Measurements from ENCODE around the gene FMO5. TPM values are rescaled to one million over a fixed set of nuclear protein-coding genes. Genes with fewer than 3 reads are reported as not detected.
A peak's percentile ranks its signal among the peaks of the same experiment; 100 is the strongest.

FMO5 gene, protein sequence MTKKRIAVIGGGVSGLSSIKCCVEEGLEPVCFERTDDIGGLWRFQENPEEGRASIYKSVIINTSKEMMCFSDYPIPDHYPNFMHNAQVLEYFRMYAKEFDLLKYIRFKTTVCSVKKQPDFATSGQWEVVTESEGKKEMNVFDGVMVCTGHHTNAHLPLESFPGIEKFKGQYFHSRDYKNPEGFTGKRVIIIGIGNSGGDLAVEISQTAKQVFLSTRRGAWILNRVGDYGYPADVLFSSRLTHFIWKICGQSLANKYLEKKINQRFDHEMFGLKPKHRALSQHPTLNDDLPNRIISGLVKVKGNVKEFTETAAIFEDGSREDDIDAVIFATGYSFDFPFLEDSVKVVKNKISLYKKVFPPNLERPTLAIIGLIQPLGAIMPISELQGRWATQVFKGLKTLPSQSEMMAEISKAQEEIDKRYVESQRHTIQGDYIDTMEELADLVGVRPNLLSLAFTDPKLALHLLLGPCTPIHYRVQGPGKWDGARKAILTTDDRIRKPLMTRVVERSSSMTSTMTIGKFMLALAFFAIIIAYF
- total RNA-seq (10 to 100 TPM in 7 of 9 donors, 1 to 10 TPM in 2; 6.0 to 28.4 (median 10.9) TPM), polyA plus RNA-seq (1 to 10 TPM; 4.6 to 7.3 (median 4.8) TPM)
- long read RNA-seq, donor 1, partial matches to known transcripts, result 0 of 2 reads
- long read RNA-seq, donor 1, other reads (novel, unspliced or antisense), result 0 of 2 reads
- long read RNA-seq, donor 2, partial matches to known transcripts, result 0 of 1 reads
- long read RNA-seq, donor 2, other reads (novel, unspliced or antisense), result 0 of 1 reads
- long read RNA-seq, donor 3, partial matches to known transcripts, result 0 of 2 reads
- long read RNA-seq, donor 3, other reads (novel, unspliced or antisense), result 0 of 2 reads
- long read RNA-seq, donor 4, partial matches to known transcripts, result 0 of 3 reads
- long read RNA-seq, donor 4, other reads (novel, unspliced or antisense), result 3 of 3 reads
- long read RNA-seq, donor 5, partial matches to known transcripts, result 5 of 10 reads
- long read RNA-seq, donor 5, other reads (novel, unspliced or antisense), result 5 of 10 reads
- long read RNA-seq, donor 6, partial matches to known transcripts, result 2 of 4 reads
- long read RNA-seq, donor 6, other reads (novel, unspliced or antisense), result 2 of 4 reads
- long read RNA-seq, donor 7, result 0 reads
- long read RNA-seq, donor 8, partial matches to known transcripts, result 6 of 10 reads
- long read RNA-seq, donor 8, other reads (novel, unspliced or antisense), result 0 of 10 reads
- long read RNA-seq, donor 9, partial matches to known transcripts, result 0 of 2 reads
- long read RNA-seq, donor 9, other reads (novel, unspliced or antisense), result 0 of 2 reads
- long read RNA-seq, donor 10, result 0 reads

DNA sequence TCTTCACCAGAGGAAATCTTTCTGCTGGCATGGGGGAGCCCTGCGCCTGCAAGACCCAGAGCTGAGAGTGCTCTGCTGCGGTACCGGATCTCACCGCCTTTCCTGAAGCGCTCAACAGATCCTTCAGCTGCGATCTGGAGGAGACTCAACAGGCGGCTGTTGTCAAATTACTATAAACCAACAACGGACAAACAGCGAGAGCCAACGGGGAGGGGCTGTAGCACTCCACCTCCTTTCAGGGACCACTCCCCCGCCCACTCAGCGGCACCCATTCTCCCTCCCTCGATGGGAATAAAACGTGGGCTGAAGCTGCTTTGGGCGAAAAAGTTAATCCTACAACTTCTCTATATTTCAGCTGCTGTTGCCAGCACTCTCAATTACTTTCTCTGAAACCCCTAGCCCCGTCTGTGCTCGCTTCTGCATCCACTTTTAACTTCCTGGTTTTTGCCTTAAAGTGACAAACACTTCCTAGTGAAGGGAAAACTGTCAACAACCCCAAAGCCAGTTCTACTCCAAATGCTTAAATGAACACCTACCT, at the start of gene FMO5:
Gene FMO5 (minus strand): TSS at position 147 of the 538 bp plus-strand sequence. CDS start 310 bp downstream, outside the sequence.
- 0 to 1% (median 0%) methylated on average over 10 to 17 of the region's 17 CpGs for WGBS, 4 donors
- peak; percentile 54 to 86 (median 76) for DNase-seq
- peak within 1 kb of the TSS in 4 of 5 donors; percentile 63 to 89 (median 78) for H3K27ac ChIP-seq
- TF ChIP-seq, protein P1, sequence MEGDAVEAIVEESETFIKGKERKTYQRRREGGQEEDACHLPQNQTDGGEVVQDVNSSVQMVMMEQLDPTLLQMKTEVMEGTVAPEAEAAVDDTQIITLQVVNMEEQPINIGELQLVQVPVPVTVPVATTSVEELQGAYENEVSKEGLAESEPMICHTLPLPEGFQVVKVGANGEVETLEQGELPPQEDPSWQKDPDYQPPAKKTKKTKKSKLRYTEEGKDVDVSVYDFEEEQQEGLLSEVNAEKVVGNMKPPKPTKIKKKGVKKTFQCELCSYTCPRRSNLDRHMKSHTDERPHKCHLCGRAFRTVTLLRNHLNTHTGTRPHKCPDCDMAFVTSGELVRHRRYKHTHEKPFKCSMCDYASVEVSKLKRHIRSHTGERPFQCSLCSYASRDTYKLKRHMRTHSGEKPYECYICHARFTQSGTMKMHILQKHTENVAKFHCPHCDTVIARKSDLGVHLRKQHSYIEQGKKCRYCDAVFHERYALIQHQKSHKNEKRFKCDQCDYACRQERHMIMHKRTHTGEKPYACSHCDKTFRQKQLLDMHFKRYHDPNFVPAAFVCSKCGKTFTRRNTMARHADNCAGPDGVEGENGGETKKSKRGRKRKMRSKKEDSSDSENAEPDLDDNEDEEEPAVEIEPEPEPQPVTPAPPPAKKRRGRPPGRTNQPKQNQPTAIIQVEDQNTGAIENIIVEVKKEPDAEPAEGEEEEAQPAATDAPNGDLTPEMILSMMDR (IDR thresholded peaks at IDR 0.05), result peak; percentile 10 to 61 (median 46)
- peak; percentile 10 to 70 for TF ChIP-seq POLR2A (IDR thresholded peaks at IDR 0.05)
- no peaks in the 10 kb centered on the region for H3K27me3 ChIP-seq
- intact Hi-C loops (cut with DNase I), result no loop called here
- no peaks in the 10 kb centered on the region for H3K36me3 ChIP-seq (replicated peaks in 1 of 2)
- H3K4me1 ChIP-seq (replicated peaks in 1 of 2), result peaks cover 0 to 6% of the 10 kb centered on the region in 2 donors
- H3K9me3 ChIP-seq (replicated peaks in 1 of 3), result no peaks in the 10 kb centered on the region
- H3K4me3 ChIP-seq, result peak within 1 kb of the TSS; percentile 21 to 84 (median 48)

DNA sequence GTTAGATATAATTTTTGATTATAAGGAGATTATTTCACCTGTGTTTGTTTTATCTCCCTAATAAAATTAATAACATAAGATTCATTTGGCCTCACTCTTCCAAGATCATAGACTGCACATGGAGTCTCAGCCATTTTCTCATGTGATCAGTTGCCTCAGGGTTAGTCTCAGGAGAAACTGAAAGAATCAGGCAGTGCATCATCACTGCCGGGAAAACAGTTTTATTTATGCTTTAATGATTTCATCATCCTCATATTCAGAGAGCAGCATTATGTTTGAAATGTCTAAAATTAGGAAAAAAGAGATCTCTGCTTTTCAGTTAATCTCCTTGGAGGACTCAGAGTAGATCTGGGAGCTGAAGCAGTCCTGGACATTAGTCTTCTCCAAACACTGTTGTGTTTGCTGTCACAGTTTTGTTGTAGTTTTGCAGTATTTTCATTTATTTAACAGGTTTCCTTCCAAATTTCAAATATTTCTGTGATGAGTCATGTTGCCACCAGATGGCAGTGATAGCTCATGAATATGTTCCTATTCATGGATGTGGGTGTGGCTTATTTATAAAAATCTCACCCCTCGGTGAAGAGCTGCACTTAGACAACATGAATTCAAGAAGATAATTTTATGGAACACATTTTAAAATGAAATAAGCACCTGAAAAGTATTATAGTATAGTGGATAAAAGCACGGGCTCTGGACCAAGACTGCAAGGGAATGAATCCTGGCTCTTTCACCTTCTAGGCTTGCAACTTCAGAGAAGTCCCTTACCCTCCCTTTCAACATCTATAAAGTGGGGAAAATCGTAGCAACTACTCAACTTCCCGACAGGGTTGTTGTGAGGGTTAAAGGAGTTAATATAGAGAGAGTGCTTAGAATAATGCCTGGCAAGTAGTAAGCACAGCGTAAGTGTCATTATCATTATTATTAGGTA, 48.5 kb upstream of the FMO5 start:
- no peak overlapping the region for H3K4me3 ChIP-seq
- intact Hi-C loops (cut with DNase I), result no loop called here
- no peaks in the 10 kb centered on the region for H3K27me3 ChIP-seq
- 38 to 46% (median 45%) methylated on average over 6 of the region's 6 CpGs for WGBS, 4 donors
- peaks cover 0 to 34% of the 10 kb centered on the region in 2 donors for H3K36me3 ChIP-seq (replicated peaks in 1 of 2)
- DNase-seq, result peak in 6 of 7 donors; percentile 19 to 64 (median 52)
- peak overlapping the region in 4 of 5 donors; percentile 46 to 65 (median 58) for H3K27ac ChIP-seq
- no peak for TF ChIP-seq POLR2A (IDR thresholded peaks at IDR 0.05)
- TF ChIP-seq, protein P1 (IDR thresholded peaks at IDR 0.05), result peak; percentile 25 to 72 (median 55)
- H3K4me1 ChIP-seq (replicated peaks in 1 of 2), result peaks cover 8 to 14% of the 10 kb centered on the region in 2 donors
- no peaks in the 10 kb centered on the region for H3K9me3 ChIP-seq (replicated peaks in 1 of 3)

DNA sequence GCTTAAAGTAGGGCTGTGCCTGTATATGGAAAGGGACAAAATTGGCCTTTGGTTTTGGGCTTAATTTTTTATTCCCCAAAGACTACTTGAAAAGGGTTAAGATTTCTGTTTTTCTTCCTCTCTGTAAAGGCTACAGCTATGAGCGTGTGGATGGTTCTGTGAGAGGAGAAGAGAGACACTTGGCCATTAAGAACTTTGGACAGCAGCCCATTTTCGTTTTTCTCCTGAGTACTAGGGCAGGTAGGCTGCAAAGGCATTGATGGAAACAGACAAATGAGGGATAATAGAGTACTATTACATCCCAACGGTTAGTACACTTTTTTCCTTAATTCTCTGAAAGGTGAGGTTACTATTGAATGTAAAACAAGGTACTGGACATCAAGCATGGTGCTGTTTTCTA, 46.9 kb upstream of the FMO5 start:
- H3K36me3 ChIP-seq (replicated peaks in 1 of 2), result peaks cover 0 to 38% of the 10 kb centered on the region in 2 donors
- H3K27ac ChIP-seq, result no peak overlapping the region
- WGBS, 4 donors, result 49 to 67% (median 57%) methylated on average over 3 of the region's 3 CpGs

More for the DNA sequence above, 46.9 kb upstream of the FMO5 start:
- DNase-seq, result no peak
- Histone ChIP-seq H3K27me3 (no peaks in the 10 kb centered on the region), H3K9me3 (replicated peaks in 1 of 3) (no peaks in the 10 kb centered on the region), H3K4me3 (no peak overlapping the region), H3K4me1 (replicated peaks in 1 of 2) (peaks cover 8 to 14% of the 10 kb centered on the region in 2 donors)
- TF ChIP-seq, protein P1 (IDR thresholded peaks at IDR 0.05), result no peak
- TF ChIP-seq POLR2A (IDR thresholded peaks at IDR 0.05), result no peak
- intact Hi-C loops (cut with DNase I), result no loop called here

Data from adrenal gland (tissue), 19 donors.